HG03064 (cell line): ENCODE measurements around the gene SGK2.

Source experiments
- ATAC-seq: cut with Tn5 transposase; IDR thresholded peaks from one replicate; pipeline ENCODE4 v1.9.1; 2021; ENCODE audit warnings: low read depth; ENCODE audit not compliant: unreplicated experiment

Gene SGK2

DNA sequence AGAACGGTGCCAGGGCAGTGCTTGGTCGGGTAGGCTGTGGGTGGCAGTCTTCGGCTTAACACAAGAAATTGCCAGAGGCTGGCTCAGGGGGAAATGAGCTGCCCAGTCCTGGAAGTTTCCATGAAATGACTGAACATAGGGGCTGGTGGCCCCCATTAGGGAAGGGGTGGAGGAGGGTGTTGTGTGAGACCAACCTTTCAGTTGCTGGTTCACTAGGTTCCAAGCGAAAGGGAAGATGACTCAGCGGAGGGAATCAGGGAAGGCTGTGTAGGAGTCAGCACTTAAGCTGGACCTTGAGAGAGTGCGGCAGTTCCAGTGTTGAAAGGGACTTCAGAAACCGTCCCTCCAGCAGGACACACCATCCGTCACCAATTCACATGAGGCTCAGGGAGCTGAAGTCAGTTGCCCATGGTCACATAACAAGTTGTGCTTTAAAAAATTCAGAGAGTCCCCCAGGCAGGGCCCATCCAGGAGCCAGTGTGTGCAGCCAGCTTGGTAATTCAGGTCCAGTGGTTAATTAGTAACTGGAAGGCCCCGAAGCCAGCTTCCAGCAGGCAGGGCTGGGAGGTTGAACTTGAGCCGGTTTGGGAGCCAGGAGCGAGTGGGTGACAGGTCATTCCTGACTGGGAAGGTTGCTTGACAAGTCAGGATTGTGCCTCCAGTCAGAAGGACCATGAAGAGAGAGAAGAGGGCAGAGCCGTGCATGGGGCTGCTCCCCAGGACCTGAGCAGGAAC is at the start of gene SGK2:
SGK2 (plus strand) TSS at position 616 of the 735 bp plus-strand sequence. CDS start 7,469 bp downstream, outside the sequence.
- ATAC-seq: no peak

DNA sequence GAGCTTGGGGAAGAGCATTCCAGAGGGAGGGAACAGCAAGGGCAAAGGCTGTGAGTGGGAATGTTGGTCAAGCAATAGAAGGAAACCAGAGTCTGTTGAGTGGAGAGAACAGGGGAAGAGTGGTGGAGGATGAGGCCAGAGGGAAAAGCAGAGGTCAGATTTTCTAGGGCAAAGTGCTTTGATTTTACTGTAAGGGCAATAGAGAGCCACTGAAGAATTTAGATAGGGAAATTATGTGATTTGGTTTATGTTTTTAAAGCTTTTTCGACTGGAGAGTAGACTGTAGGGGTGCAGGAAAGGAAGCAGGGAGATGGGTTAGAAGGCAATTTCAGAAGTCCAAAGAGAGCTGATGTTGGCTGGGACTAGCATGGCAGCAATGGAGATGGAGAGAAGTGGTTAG is 46.9 kb upstream of the SGK2 start:
- no peak for ATAC-seq

DNA sequence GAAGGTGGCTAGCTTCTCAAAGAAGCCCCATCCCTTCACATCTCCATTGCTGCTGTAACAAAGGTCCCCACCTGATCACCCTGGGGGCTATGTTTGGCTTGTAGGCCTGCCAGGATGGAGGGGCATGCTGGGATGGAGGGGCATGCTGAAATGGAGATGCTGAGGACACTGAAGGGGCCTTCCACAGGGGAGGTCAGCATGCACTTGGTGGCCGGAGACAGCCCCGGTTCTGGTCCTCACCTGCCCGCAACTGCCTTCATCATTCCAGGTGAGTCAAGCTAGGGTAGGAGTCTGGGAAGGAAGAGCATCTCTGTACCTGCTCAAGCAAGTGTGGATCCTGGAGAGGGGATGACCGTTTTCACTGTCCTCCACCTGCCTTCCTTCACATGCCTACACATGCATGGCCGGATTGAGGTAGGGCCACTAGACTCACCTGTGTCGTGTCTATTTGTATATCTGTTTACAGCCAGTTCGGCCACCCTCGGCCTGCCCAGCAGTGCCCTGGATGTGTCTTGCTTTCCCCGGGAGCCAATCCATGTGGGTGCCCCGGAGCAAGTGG is 45.4 kb upstream of the SGK2 start:
- ATAC-seq: no peak

DNA sequence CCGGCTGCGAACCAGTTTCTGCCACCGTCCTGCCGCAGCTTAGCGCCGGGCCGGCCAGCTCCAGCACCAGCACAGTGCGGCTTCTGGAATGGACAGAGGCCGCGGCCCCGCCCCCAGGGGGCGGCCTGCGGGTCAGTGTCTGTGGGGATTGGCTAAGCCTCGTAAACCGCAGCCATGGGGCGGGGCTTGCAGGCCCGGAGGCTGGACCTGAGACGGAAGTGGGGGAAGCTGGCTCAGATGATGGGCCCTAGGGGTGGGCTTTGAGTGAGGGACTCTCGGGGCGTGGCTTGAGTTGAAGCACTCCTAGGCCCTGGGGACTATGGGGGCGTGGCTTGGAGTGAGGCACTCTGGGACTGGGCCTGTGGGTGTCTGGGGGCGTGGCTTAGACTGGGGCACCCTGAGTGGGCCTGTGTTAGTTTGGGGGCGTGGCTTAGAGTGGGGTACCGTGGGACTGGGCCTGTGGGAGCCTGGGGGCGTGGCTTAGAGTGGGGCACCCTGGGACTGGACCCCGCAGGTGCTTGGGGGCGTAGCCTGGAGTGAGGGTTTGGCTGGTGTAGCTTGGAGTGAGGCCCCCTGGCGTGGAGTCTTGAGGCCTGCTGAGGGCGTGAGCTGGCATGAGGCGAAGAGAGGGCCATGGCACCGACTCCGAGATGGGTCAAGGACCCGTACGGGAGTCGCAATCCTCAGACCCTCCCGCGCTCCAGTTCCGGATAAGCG is 44.7 kb upstream of the SGK2 start:
- ATAC-seq: peak; percentile 75

DNA sequence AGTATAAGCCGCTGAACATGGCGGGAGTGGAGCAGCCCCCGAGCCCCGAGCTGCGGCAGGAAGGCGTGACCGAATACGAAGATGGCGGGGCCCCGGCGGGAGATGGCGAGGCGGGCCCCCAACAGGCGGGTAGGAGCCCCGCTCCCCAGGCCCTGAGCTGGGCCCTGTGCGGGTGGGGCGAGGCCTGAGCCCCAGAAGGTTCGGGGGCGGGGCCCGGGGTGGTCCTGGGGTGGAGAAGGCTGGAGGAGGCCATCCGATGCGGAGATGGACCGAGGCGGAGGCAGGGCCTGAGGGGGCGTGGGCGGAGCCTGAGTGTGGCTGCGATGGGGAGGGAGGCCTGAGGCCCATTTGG is 44.2 kb upstream of the SGK2 start:
- peak; percentile 16 for ATAC-seq

DNA sequence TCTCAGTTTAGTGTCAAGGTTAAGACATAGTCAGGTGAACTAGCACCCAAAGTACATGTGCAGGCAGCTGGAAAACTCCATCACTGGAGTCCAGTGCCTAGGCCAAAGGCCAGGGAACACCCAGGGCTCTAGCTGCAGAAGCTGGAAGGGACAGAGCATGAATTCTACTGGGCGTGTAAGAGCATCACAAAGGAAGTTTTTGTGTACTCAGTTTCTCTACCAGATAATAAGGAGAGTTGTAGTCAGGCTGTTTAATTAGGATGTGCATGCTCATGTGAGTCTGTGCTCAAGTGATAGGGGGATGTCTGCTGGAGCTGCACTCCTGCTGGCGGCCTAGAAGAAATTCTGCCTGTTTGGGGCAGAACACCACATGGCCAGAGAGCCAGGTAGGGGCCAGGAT is 43.2 kb upstream of the SGK2 start:
- no peak for ATAC-seq

DNA sequence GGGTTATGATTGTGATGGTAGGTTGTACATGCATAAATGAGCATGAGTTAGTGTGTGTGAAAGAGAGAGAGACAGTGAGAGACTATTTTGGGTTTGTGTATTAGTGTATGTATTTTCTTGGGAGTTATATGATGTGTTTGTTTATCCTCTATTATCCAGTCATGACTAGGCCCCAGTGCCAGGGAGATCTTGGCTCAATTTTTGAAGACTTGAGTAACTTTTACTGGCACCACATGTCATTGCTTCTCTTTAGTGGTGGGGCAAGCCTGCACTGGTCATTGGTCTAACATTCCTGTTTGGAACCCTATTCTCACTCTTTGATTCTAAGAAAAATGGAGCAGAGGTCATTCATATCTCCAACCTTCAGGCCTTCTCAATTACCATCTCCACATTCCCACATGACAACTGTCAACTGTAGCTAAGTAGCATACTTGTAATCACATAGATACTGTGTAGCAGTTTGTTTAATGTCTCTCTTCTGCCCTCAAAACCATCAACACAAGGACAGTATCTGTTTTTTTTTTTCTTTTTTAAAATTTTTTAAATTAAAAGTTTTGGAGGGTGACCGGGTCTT is 42.5 kb upstream of the SGK2 start:
- ATAC-seq: no peak

DNA sequence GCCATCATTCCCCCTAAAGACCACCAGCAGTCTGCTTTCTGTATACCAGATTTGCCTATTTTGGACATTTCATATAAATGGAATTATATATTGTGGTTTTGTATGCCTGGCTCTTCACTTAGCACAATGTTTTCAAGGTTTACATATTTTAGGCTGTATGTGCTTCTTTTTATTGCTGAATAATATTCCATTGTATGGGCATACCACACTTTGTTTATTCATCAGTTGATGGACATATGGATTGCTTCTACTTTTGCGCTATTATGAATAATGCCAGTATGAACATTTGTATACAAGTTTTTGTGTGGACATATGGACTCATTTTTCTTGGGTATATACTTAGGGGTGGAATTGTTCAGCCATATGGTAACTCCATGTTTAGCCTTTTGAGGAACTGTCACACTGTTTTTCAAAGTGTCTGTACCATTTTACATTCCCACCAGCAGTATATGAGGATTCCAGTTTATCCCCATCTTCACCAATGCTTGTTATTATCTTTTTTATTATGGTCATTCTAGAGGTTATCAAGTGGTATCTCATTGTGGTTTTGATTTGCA is 38.7 kb upstream of the SGK2 start:
- no peak for ATAC-seq

DNA sequence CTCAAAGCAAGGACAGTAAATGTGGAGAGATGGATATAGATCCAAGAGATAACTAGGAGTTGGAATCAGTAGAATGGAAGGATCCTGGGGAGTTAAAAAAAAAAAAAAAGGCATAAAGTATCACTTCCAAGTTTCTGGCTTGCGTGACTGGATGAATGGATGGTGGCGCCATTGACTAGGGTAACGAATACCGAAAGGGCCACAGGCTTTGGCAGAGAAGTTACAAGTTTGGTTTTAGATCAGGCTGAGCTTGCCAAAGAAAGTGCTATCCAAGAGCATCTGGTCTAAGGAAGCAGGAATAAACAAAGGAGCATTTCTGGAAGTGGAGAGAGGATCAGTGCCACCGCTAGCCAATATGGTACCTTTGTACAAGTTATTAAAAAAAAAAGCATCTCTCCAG is 33.8 kb upstream of the SGK2 start:
- ATAC-seq: no peak

DNA sequence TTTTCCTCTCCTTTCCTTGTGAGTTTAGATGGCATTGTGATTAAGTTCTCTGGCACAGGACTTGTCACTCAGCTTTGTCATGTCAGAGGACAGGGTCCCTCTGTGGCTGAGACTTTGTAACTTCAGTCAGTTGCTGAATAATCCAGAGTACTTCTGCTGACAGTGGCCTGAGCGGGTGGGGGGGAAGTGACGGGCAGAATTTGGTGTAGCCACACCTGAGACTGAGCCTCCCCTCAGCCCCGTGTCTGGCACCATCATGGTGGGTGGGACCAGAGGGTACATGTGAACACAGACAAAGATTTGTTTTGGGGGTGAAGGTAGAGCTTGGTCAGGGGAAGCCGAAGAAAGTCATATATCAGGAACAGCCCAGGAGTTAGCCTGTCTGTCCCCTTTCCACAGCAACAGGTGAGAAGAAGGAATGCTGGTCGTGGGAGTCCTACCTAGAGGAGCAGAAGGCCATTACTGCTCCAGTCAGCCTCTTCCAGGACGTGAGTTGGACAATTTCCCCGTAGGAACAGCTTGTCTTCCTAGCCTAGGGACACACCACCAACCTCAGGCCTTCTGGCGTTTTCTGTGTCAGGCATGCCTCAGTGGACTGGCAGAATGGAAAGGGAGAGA is 30.5 kb upstream of the SGK2 start:
- ATAC-seq: no peak

DNA sequence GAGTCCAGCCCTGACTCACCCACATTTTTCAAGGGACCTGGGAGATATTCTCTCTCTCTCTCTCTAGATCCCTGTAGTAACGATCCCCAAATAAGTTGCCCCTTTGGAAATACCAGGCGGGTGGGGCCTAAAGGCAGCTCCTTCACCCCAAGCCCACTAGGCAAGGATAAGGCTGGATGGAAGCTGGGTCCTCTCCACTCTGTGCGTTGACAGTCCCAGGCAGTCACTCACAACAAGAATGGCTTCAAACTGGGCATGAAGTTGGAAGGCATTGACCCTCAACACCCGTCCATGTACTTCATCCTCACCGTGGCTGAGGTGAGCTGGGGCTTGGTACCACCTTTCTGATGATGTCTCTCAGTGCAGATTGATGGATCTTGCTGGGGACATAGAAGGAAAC is 29.8 kb upstream of the SGK2 start:
- ATAC-seq: no peak

DNA sequence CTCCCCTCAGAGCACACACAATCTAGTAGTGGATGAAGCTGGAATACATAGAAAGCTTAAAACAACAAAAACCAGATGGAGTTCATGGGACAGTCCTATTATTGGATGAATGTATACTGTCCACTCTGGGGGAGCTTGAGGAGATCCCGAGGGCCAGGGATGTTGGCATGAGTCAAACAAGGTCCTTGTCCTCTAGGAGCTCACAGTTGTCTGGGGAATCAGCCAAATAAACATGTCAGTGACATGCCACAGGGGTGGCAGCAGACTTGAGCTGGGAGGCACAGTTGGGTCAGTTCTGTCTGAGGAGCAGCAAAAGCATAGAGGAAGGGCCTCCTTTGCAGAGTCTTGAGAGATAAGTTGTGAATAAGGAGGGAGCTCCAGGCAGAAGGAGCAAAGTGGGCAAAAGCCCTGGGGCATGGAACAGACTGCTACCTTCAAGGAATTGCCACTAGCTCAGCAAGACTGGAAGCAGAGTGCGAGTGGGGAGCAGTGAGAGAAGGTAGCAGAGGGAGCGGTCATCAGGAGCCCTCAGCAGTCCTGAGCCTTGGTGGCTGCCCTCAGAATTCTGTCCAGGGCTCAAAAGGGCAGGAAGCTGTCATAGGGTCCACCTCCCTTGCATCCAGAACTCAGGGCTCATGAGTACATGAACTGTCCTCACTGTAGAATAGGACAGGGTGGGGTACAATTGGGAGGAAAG is 29.2 kb upstream of the SGK2 start:
- no peak for ATAC-seq

DNA sequence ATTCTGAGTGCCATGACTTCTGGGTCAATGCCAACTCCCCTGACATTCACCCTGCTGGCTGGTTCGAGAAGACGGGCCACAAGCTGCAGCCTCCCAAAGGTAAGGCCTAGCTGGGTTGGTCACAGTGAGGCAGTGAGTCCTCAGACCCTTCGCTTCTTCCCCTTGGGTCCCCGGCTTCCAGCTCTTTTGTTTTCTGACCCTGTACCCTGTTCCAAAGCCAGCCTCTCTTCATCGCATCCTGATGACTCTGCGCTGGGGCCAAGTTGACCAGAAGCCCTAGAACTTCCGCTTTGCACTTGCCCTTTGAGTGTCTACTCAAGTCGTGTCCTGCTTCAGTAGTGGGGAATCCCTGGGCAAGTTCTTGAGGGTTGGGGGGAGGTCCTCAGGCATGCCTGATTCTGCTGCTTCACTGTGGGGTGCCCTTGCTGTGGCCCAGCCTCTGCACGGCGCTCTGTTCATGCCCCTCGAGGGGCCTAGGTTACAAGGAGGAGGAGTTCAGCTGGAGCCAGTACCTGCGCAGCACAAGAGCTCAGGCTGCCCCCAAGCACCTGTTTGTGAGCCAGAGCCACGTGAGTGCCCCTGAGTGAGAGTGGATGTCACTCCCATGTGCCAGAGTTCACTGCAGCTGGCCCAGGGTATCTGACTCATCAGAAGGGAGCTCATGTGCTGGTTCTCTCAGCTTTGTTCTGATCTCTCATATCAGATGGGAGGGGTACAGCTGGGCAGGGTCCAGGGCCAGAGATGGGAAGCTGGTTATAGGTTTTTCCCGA is 28.3 kb upstream of the SGK2 start:
- ATAC-seq: no peak

DNA sequence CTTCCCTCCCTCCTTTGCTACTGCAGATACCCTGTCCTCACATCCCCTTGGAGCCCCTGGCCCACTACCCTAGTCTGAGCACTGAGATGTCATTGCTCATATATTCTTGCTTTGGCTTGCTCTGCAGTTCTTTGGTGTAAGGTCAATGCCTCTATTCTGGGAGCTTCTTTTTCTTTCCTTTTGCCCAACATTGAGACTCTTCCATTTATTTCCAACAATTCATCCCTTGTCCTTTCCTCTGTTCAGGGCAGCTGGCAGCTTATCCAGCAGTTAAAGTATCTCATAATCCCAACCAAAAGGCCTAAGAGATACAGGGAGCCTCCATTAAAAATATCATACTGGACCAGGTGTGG is 27.8 kb upstream of the SGK2 start:
- no peak for ATAC-seq

DNA sequence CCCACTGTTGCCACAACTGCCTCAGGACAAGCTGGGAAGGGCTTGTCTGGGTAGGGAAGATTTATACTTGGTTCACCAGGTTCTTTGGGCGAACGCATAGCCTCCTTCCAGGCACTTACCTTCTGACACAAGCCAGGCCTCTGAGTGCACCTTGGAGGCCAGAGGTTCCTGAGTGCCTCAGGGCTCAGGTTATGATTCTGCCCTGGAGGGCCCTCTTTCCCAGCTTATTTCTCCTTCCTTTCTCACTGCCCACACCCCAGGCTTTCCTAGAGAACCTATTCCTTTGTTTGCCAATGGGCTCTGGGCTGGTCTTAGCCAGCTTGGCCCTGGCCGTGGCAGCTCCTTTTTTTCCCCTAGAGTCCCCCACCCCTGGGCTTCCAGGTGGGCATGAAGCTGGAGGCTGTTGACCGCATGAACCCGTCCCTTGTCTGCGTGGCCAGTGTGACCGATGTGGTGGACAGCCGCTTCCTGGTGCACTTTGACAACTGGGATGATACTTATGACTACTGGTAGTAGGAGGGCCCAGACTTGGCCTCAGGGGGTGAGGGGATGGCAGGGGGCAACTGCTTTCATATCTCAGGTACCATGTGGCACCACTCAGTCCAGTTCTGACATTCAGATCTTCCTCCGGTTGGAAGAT is 26.3 kb upstream of the SGK2 start:
- no peak for ATAC-seq

DNA sequence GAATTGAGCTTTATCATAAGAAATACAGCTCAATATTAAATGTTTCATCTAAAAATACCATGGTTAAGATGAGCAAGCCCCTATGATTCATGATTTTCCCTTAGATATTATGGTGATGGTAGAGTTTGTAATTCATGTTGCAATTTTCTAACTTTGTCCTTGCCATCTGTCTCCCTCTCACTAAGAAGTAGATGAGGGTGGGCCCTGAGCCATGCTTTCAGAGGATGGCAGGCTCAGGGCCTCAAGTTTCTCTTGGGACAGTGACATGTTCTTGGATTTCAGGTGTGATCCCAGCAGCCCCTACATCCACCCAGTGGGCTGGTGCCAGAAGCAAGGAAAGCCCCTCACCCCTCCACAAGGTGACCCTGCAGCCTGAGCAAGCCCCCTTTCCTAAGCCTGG is 25.8 kb upstream of the SGK2 start:
- no peak for ATAC-seq

DNA sequence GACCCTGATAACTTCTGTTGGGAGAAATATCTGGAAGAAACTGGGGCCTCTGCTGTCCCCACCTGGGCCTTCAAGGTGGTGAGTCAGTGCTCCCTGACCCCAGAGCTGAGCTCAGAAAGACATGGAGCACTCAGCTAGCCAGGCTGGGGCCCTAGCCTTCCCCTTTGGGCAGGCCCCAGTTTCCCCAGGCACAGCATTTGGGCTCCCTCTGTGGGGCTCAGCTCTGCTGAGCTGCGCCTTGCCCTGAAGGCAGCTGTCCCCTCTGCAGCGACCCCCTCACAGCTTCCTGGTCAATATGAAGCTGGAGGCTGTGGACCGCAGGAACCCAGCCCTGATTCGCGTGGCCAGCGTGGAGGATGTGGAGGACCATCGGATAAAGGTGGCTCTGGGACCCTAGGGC is 24.8 kb upstream of the SGK2 start:
- no peak for ATAC-seq

DNA sequence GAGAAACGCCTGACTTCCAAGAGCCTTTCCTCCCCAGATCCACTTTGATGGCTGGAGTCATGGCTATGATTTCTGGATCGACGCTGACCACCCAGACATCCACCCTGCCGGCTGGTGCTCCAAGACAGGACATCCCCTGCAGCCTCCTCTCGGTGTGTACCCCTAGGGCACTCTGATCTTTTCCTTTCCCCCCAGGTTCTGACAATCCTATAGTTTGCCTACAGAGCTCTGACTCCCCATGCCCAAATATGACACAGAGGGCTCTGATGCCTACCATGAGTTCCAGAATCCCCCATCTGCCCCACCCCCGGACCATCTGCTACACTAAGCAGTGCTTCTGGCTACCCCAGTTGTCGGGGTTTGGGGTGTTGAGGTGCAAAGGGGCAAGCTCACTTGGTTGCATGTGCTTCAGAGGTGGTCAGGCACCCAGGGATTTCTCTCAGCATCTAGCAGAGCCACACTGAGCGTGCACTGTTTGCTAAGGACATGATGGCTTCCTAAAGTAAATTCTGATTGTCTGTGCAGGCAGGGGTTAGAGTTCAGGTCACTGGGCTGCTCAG is 24.0 kb upstream of the SGK2 start:
- no peak for ATAC-seq
